ENCODE results near the gene SGK1.

DNA sequence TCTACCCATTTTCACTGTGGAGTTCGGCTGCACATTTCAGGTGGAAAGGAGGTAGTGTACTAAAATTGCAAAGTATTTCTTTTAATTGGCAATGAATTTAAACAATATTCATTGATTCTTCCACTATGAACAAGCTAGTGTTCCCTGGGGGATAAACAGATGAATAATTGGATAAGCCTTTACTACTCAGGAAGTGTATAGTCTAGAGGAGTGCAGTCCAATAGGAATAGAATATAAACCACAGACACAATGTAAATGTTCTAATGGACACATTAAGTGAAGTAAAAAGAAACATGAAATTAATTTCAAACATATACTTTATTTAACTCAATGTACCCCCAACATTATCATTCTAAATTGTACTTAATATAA lies 28.7 kb downstream of the SGK1 start:
- TF ChIP-seq, protein P1, sequence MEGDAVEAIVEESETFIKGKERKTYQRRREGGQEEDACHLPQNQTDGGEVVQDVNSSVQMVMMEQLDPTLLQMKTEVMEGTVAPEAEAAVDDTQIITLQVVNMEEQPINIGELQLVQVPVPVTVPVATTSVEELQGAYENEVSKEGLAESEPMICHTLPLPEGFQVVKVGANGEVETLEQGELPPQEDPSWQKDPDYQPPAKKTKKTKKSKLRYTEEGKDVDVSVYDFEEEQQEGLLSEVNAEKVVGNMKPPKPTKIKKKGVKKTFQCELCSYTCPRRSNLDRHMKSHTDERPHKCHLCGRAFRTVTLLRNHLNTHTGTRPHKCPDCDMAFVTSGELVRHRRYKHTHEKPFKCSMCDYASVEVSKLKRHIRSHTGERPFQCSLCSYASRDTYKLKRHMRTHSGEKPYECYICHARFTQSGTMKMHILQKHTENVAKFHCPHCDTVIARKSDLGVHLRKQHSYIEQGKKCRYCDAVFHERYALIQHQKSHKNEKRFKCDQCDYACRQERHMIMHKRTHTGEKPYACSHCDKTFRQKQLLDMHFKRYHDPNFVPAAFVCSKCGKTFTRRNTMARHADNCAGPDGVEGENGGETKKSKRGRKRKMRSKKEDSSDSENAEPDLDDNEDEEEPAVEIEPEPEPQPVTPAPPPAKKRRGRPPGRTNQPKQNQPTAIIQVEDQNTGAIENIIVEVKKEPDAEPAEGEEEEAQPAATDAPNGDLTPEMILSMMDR (IDR thresholded peaks at IDR 0.05): no peak
- no peak for TF ChIP-seq POLR2A (IDR thresholded peaks at IDR 0.05)
